CD1c-positive myeloid dendritic cell (primary cell): Measurements from ENCODE around the gene NOX1.

Experiments used
- DNase-seq: peaks from one replicate; pipeline ENCODE4 v3.0.0-alpha.2; 2016; ENCODE audit errors: extremely low spot score

NOX1 gene

DNA sequence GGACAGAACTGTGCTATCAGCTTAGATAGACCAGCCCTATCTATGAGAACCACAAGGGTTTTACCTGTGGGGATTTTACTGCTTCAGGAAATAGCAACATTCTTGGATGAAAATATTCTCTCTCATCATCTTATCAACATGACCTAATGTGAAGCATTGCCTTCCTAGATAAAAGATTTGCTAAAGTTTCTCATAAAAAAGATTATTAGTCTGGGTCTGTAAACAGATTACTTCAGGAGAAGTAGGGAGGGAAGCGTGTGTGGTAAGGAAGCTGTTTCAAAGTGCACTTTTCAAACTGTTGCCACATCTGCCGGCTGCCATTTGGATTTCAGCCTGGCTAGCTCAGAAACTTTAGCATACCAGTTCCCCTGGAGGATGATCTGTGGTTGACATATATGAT, at the start of gene NOX1:
Gene NOX1, minus strand, starts transcription at position 35 of the 400 bp plus-strand sequence. CDS start 220 bp downstream, outside the sequence.
- no peak for DNase-seq

DNA sequence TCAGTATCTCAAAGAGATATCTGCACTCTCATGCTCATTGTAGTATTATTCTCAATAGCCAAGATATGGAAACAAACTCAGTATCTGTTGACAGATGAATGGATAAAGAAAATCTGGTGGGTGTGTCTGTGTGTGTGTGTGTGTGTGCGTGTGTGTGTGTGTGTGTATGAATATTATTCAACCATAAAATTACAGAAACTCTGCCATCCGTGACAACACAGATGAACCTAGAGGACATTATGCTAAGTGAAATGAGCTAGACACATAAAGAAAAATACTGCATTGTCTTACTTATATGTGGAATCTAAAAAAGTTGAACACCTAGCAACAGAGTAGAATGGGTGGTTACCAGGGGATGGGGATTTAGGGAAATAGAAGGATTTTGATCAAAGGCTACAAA, 41.4 kb upstream of the NOX1 start:
- DNase-seq: no peak

GRCh38 chrX:100913111-100913510, 39.0 kb upstream of the NOX1 start:
- no peak for DNase-seq

DNA sequence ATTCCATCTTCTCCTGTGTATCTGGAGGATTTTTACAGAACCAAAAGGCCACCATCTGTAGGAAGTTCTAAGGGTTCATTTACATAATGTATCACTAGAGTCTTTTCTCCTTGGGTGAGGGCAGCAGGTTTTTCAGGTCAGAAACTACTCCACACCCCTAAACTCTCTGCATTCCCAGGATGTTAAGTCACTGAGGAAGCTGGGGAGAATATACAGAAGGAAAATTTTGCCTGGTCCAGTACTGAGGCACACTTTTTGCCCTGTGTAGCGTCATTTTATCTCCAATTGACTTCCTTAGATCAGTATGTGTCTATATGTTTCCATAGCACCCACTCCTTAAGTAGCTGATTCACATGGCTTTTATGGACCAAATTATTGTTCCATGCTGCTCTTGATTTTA, 37.6 kb upstream of the NOX1 start:
- DNase-seq: no peak

DNA sequence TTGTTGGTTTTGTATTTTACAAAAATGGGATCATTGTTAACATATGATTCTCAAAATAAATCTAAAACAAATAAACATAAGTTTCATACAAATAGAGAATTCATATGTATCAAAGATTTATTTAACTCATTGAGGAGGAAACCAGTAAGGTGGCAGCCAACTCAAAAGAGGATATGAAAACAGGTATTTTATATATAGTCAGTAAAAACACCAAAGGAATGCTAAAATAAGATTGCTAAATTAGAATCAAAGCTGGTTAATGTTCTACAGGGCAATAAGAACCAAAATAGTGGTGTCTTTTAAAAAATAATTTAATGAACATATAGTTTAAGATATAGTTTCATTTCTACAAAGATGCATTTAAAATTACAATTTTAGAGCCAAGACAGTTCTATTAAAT, 31.5 kb upstream of the NOX1 start:
- DNase-seq: no peak

GRCh38 chrX:100904433-100904832, 30.3 kb upstream of the NOX1 start:
- DNase-seq: no peak

DNA sequence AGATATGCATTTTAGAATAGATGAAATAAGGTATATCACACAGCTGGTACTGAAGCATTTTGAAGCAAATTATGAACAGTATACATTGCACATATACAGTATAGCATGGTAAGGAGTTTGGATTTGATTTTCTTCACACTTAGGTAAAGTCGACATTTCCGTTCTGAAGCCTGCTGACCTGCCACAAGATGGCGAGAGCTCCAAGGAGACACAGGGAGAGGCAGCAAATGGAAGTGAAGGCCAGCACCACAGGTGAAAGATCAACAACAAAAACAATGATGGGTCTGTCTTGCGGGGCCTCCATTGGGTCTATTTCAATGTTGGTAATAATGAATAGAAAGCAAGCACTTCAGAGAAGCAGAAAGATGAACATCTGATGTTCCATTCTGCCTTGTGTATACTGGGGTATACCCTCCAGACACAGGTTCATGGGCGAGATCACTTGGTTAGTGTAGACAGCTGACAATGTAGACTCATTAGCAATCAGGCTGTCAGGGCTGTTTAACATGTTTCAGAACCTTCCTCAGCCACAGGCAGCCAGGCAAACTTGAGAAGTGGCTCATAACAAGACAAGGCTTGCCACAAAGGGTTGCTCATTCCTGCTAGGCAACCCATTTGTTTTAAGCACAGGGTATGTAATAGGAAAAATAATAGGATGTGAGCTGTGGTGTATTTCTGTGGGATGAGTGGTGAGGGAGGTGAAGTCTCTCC, 21.4 kb upstream of the NOX1 start:
- no peak for DNase-seq

- no peak for DNase-seq
Measured at GRCh38 chrX:100883654-100884053, 9.5 kb upstream of the NOX1 start.

- no peak for DNase-seq
Measured at GRCh38 chrX:100880368-100880767, 6.2 kb upstream of the NOX1 start.

- DNase-seq: no peak
Measured at GRCh38 chrX:100871594-100872560, 2.3 kb downstream of the NOX1 start.

DNA sequence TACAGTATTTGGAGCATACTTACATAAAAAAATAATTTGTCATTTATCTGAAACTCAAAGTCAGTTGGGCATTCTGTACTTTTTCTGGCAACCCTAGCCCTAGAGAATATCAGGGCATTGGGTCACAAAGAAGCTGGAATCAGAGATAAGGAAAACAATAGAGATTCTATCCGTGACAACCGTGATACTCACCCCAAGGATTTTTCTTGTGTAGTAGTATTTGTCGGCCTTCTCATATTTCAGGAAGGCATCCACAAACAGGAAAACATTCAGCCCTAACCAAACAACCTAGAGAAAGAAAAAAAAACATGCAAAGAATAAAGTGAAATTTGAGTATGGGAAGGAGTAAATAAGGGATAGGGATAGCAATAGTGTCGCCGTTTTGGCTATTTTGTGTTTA, 3.6 kb downstream of the NOX1 start:
- DNase-seq: no peak

- no peak for DNase-seq
Measured at GRCh38 chrX:100868273-100868672, 5.9 kb downstream of the NOX1 start.

DNA sequence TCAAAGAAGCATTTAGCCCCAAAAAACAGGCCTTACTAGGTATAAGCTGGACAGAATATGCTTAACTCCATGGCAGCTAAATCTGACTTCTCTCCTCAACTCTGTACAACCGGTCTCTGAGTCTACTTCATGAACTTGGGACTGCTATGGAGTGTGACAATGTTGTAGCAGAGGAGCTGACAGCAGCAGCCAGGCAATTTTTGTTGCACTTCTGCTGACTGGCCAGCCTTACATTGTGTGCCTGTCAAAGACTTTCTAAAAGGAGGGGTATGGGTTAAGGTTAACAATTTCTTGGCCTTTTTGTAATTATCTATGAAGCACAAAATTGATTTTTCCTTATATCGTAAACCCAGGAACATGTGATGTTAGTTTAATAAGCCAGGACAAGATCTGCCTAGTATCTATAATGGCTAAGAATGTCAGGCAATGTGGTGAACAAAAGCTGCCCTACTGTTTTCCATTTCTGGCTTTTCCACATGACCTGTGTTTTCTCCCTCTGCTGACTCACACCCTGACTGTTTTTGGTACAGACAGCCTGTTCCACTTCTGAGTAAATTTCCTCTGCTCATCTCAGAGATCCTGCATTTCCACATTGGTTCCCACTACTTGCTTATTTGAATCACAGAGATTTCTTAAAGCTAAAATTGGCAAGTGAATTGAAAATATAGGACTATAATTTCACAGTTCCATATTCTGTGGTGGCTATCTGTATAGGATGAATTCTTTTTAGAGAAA, 9.3 kb downstream of the NOX1 start:
- DNase-seq: no peak

DNA sequence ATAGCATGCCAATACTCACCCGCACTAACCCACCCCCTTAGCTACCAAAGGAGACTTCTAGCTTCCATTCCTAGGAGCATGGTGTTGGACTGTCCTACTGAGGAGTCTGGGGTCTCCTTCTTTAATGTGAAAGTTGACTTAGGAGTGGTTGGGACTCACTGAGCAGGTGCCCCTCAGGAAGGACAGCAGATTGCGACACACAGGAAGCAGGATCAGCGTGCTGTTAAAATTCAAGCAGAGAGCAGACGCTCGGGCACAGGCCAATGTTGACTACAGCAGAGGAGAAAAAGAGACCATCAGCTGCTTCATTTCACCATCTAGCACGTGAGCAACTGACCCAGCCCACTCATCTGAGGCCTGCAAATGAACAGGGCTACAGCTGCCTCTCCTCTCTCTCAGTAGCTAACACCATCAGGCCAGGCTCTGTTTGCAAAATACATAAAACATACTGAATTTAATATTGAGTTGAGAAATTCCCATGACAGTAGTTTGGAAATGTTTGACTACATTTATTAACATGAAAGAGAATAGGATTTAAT, 10.8 kb downstream of the NOX1 start:
- no peak for DNase-seq

- no peak for DNase-seq
Measured at GRCh38 chrX:100852810-100853209, 21.3 kb downstream of the NOX1 start.

DNA sequence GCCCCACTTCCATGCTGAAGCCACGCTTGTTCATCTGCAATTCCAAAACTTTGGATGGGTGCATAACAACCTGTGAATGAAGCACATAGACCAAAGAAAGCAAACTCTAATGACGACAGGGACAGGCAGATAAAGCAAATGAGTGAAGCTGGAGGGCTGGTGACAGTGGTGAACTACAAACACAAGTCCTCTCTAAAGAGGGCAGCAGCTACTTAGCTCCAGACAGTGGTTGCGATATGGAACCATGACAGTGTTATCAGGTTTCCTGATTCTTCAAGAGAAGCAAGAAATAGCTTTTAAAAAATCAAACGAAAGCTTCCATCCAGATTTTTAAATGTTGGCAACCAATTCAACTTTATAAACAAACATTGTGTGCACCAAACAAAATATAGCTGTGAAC, 23.8 kb downstream of the NOX1 start:
- DNase-seq: no peak

DNA sequence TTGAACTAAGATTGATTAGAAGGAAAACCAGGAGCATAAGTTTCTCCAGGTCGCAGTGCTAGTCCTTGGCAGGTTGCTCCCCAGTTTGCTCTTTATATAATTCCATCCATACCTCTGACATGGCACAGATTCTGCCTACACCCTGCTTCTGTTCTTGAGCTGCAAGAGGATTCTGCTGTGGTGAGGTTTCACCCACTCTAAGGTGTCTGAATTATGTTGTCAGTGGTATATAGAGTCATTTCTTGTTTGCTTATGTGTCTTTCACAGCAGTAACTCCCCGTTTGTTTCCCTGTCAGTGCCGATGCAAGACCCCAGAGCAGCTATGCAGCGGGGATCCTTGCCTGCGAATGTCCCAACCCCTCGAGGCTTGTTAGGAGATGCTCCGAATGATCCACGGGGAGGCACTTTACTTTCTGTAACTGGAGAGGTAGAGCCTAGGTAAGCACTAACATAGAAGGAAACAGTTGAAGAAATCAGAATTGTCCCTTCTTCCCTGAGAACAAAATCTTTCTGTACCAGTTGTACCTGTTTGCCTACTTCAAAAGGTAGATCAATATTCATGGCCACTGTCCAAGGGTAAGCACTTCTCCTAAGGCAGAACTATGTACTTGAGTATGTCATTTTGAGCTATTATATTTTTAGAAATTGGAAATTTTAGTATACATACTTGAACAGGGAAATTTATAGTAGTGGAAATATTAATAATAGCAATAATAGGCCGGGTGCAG, 42.8 kb downstream of the NOX1 start:
- no peak for DNase-seq

GRCh38 chrX:100830547-100830946, 43.6 kb downstream of the NOX1 start:
- no peak for DNase-seq

- no peak for DNase-seq
Measured at GRCh38 chrX:100830143-100830542, 44.0 kb downstream of the NOX1 start.

DNA sequence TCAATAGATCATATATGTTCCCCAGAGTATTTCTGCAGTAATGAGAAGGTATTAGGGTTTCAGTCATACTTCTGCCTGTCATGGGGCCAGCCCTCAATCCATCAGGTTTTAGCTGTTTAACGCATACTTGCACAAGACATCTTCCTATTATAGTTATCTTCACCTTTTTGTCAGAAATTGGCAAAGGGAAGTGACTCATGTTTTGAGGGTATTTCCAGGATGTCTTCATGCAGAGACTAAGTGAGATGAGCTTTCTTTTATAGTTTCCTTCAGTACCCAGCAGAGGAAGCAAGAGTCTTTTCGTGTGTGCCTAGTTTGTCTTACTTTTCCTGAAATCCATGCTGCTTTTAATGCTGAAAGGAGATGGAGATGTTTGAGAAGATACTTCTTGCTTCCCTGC, 44.4 kb downstream of the NOX1 start:
- DNase-seq: peak; percentile 8
